ENCODE results near the gene GOLGA6L1.
"Not testable (repeated sequence)": the region's sequence is repeated elsewhere in the genome, so short reads cannot be mapped to it uniquely, and the experiment has no call there.

GOLGA6L1 gene, protein sequence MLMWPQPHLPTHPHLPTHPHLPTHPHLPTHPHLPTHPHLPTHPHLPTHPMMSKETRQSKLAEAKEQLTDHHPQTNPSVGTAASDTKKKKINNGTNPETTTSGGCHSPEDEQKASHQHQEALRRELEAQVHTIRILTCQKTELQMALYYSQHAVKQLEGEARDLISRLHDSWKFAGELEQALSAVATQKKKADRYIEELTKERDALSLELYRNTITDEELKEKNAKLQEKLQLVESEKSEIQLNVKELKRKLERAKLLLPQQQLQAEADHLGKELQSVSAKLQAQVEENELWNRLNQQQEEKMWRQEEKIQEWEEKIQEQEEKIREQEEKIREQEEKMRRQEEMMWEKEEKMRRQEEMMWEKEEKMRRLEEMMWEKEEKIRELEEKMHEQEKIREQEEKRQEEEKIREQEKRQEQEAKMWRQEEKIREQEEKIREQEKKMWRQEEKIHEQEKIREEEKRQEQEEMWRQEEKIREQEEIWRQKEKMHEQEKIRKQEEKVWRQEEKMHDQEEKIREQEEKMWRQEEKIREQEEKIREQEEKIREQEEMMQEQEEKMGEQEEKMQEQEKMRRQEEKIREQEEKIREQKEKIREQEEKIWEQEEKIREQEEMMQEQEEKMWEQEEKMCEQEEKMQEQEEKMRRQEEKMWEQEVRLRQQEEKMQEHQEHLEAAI

DNA sequence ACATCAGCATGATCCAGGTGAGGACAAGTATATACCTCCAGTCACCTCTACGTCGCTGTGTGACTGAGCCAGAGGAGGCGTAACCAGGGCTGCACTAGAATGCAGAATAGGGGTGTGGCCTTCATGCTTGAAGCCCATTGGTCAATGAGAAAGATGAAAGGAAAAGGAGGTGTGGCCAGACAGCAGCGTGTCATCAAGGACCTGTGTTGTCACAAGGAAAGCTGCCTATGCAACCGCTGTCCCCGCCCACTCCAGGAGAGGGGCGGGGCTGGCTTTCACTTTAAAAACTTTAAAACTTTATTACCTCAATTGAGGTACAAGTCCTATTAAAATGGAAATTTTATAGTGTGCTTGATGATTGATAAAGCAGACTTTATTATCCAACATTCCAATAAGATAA is at the start of gene GOLGA6L1:
TSS of gene GOLGA6L1 (minus strand) at position 101 of the 400 bp plus-strand sequence. CDS start at position 10, 91 bp downstream.
- not testable (repeated sequence) for DNase-seq

DNA sequence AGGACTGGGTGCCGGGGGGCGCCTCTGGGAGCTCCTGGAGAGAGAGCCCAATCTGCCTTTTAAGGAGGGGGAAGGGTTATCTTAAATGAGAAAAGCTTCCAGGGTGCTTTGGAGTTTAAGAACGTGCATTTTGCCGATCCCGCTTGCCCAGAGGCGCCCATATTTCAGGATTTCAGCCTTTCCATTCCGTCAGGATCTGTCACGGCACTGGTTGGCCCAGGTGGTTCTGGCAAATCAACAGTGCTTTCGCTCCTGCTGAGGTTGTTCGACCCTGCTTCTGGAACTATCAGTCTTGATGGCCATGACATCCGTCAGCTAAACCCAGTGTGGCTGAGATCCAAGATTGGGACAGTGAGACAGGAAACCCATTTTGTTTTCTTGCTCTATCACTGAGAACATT is 44.6 kb upstream of the GOLGA6L1 start:
- DNase-seq = not testable (repeated sequence)

GRCh38 chr15:23180547-23180927 is 43.9 kb upstream of the GOLGA6L1 start:
- not testable (repeated sequence) for DNase-seq

DNA sequence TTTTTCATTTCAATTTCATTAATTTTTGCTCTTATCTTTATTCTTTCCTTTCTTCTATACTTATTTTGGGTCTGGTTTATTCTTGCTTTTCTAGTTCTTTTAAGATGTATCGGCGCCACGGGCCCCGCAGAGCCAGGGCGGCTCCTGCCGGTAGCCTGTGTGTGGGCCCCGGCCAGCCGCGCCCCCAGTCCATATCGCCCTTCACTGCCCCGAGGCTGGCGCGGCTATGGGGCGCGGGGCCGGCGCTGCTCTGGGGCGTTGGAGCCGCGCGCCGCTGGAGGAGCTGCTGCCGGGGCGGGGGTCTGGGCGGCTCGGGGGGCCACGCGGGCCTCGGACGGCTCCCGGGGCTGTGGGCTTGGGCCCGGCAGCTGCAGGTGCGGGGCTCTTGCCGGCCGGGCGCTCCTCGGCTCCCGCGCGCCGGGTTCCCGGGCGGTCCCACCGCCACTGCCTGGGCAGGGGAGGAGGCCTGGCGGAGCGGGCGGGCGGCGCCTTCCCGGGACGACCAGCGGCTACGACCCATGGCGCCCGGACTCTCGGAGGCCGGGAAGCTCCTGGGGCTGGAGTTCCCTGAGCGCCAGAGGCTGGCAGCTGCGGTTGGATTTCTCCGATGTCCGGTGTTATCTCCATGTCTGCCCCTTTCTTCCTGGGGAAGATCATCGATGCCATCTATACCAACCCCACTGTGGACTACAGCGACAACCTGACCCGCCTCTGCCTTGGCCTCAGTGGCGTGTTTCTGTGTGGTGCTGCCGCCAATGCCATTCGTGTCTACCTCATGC is 43.3 kb upstream of the GOLGA6L1 start:
- not testable (repeated sequence) for DNase-seq

- DNase-seq = not testable (repeated sequence)
Measured at GRCh38 chr15:23176683-23177082, 40.1 kb upstream of the GOLGA6L1 start.

- DNase-seq = not testable (repeated sequence)
Measured at GRCh38 chr15:23175606-23176005, 39.0 kb upstream of the GOLGA6L1 start.

DNA sequence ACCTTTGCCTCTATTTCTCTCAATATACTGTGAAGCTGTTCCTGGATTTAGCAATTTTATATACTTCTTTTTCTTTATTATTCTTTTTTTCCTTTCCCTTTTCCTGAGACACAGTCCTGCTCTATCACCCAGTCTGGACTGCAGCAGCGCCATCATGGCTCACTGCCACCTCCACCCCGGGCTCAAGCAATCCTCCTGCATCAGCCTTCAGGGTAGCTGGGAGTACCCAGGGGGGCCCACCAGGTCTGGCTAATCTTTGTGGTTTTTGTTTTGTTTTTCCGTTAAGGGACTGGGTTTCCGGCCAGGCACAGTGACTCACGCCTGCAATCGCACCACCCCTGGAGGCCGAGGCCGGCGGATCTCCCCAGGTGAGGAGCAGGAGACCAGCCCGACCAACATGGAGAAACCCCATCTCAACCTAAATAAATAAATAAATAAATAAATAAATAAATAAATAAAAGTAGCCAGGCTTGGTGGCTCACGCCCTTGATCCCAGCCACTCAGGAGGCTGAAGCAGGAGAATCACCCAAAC is 38.1 kb upstream of the GOLGA6L1 start:
- not testable (repeated sequence) for DNase-seq

DNA sequence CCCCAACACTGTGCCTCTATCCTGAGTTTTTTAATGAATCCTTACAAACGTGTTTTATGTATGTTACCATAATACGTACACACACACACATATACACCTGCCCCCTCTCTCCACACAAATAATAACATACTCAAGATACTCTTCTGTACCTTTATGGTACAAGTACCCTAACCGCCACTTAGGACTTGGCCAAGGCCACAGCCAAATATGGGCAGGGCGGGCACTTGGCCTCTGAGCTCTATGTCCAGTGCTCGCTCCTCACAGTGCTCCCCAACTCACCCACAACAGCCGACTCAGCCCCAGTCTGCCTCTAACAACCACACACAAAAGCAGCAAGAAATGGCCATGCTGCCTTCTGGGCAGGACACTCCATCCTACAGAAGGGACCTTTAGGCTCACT is 3.8 kb downstream of the GOLGA6L1 start:
- DNase-seq = not testable (repeated sequence)

- no peak for DNase-seq
Measured at GRCh38 chr15:23118208-23118607, 18.4 kb downstream of the GOLGA6L1 start.

DNA sequence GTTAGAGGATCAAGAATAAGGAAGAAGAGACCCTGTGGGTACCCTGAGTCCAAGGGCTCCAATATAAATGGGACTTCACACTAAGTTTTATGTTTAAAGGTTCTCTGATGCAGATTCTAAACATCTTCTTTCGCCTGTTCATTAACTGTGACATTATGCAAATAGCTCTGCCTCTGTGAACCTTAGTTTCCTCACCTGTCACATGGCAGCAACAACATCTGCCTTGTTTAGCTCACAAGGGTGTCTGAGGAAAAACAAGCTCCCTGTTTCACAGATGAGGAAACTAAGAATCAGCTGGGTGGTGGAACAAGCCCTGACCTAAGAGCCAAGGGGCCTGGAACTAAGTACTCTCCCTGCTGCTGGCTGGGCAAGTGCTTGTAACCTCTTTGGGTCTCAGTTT is 40.8 kb downstream of the GOLGA6L1 start:
- no peak for DNase-seq

GRCh38 chr15:23083115-23083514 is 53.5 kb downstream of the GOLGA6L1 start:
- DNase-seq = no peak

DNA sequence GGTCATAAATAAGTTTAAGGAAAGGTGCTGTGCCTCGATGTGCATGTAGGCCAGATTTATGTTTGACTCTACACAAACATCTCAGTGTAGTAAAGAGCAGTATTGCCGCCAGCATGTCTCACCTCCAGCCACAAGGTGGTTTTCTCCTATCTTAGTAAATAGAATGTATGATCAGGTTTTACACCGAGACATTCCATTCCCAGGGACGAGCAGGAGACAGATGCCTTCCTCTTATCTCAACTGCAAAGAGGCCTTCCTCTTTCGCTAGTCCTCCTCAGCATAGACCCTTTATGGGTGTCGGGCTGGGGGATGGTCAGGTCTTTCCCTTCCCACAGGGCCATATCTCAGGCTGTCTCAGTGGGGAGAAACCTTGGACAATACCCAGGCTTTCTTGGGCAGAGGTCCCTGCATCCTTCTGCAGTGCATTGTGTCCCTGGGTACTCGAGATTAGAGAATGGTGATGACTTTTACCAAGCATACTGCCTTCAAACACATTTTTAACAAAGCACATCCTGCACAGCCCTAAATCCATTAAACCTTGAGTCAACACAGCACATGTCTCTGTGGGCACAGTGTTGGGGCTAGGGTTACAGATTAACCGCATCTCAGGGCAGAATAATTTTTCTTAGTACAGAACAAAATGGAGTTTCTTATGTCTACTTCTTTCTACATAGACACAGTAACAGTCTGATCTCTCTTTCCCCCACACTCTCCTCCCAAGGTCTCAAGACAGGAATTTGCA is 54.5 kb downstream of the GOLGA6L1 start:
- not testable (repeated sequence) for DNase-seq

GRCh38 chr15:23081271-23081670 is 55.4 kb downstream of the GOLGA6L1 start:
- DNase-seq = no peak

- DNase-seq = no peak
Measured at GRCh38 chr15:23079766-23080165, 56.9 kb downstream of the GOLGA6L1 start.
